Limb (tissue), 2 donors: ENCODE measurements around the gene CTXN3.
A peak's percentile ranks its signal among the peaks of the same experiment; 100 is the strongest.

Experiments used
- DNase-seq, 2 donors: peaks; one replicate each; pipeline ENCODE4 v3.0.0-alpha.2; 2016; ENCODE audit errors: extremely low spot score in 2 of 2

The CTXN3 gene

DNA sequence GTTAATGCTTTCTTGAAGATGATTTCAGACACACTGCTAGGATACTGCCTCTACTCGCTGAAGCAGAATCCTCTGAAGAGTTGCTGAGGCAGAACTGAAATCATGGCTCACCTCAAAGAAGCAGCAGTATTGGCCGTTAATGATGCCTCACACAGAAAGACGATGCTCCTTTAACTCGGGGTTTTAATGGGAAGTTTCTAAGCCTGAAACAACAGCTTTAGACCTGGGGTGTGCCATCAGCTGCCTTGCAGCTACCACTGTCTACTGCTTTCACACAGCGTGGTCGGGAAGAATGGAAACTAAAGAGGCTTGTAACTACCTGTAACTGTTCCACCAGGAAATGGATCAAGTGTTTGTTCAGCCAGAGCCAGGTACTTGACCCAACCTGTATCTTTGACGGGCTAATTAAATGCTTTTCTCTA, at the start of gene CTXN3:
TSS of gene CTXN3 (plus strand) at position 65 of the 422 bp plus-strand sequence. CDS start 8,440 bp downstream, outside the sequence.
- no peak for DNase-seq

- DNase-seq = no peak
These were observed 49.6 kb upstream of the CTXN3 start for GRCh38 chr5:127599320-127599719.

DNA sequence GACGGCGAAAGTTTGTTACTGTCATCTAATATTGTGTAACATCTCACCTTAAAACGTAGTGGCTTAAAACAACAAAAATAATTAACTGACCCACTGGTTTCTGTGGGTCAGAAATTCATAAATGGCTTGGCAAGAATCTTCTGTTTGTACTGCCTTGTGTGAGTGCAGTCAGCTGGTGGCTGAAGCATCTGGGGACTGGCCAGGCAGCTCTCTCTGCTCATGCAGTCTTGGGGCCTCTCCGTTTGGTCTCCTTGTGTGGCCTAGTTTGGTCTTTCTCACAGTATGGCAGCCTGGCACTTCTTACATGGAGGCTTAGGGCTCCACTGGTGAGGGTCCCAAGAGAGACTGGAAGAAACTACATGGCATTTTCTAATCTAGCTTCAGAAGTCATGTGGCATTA, 49.0 kb upstream of the CTXN3 start:
- no peak for DNase-seq

DNA sequence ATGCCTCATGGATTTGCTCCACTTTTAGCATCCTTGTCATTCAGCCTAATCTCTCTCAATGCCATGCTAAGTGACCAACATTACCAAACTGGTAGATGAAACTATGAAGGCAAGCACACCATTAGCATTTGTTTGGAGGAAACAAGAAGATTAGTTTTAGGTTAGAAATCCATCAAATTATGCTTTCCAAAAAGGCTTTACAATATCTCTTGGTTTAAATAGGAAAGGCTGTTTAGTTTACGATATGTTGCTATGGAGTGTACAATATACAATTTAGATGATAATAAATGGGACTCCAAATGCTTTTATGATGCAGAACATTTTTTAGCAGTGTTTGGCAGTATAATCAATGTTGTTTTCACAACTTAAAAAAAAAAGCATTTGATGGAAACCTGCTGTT, 47.8 kb upstream of the CTXN3 start:
- peak in 1 of 2 donors; percentile 10 for DNase-seq

DNA sequence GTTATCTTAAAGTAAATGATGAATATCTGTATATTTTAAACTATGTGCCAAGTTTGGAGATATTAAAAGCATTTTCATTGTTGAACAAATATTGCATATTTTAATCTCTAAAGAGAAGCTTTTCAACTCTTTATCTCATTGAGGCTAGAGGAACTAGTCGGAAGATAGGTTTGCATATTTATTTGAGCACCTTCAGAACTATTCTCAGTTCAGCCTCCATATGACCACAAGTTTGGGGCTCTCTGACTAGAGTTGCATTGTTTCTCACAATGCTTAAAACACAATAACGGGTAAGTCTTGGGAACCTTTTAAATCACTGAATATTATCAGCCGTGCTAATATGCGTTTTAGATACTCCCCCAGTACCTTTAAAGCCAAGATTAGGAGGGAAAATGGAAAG, 47.3 kb upstream of the CTXN3 start:
- DNase-seq = no peak

DNA sequence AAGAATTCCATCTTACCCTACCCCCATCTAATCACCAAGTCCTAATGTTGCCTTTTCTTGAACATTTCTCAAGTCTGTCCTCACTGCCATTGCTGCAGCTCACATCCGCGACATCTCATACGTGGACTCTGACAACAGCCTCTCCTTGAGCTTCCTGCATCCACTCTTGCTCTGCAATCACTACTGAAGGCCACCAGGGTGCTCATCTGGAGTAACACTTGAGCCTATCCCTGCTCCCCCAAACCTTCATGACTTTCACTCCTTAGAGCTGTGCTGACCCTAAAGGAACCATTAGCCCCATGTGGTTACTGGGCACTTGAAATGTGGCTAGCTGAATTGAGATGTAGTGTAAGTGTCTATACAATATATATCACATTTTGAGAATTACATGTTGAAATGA, 46.4 kb upstream of the CTXN3 start:
- no peak for DNase-seq

GRCh38 chr5:127602896-127603844, 45.7 kb upstream of the CTXN3 start:
- DNase-seq = no peak

DNA sequence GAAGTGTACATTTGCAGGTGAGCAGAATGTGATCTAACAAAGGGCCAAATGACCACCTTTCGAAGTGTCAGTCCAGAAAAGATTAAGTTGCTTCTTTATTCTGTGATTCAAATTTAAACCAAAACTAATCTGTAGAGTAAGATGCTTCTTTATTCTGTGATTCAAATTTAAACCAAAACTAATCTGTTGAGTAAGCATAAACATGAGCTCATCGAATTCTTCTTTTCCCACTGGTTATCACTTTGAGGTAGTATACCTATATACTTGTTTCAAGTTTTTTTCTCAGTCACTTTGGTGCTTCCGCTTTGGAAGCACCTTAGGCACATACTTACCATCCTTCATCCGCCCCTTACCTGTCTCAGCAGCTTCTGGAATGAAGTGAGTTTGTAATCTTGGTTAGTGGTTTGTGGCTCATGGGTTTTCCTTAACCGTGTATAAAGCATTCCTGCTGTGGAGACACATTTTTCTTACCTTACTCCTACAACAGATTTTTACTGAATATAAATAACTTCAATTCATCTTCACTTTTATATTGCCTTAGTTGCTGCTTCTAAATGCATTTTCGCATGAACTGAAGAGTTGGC, 40.7 kb upstream of the CTXN3 start:
- no peak for DNase-seq

DNA sequence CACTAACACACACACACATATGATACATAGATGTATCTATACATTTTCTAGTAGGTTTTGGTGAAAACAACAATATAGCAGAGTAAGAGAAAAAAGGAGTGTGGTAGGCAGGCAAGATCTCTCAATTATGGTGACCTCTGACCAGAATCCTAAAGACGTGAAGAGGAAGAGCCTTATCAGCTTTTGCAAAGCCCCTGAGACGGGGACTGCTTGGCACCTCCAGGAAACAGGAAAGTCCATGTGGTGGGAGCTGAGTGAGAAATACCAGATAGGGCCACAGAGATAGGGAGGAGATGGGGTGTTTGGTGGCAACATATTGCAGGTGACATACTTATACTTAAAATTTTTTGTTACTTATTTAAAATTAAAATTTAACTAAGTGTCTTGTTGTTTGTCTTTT, 39.9 kb upstream of the CTXN3 start:
- no peak for DNase-seq

DNA sequence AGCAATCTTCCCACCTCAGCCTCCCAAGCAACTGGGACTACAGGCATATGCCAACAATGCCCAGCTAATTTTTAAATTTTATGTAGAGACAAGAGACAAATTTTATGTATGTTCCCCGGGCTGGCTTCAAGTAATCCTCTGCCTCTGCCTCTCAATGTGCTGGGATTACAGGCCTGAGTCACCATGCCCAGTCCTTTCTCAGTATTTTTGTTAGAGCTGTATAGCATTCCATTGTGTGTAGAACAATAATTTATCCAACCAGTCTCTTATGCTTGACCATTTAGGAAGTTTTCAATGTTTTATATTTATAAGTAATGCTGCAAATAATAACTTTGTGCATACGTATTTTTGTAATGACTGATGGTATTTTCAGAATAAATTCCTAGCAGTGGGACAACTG, 38.9 kb upstream of the CTXN3 start:
- DNase-seq = no peak

GRCh38 chr5:127612441-127613141, 36.3 kb upstream of the CTXN3 start:
- no peak for DNase-seq

- DNase-seq = no peak
These were observed 33.0 kb upstream of the CTXN3 start for GRCh38 chr5:127615916-127616315.

GRCh38 chr5:127619908-127620479, 28.9 kb upstream of the CTXN3 start:
- no peak for DNase-seq

DNA sequence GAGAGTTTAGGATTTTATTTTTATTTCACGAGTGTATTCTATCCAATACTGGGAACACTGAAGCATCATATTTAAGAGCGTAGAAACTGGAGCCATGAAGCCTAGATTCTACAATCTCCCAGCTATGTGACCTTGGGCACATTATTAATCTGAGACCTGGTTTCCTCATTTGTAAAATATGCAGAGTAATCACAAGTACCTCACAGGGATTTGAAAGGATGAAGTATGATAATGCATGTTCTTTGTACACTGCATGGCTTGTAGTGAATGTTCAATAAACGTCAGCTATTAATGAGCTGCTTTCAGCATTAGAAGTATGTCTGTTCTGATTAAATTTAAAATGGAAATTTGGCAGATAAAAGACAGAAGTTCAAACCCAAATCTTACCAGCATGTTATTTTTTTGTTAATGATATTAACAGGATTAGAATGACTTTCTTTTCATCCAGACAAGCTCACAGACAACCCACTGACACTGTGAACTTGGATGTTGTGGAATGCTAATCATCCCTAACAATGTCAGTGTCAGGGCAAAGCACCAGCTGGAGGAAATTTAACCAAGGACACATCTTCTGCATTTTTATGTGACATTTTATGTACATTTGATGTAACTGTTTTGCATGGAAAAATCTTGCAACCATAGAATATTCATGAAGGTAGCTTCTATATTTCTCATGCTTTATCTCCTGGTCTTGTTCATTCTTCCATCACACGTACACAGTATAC, 27.1 kb upstream of the CTXN3 start:
- DNase-seq = no peak

DNA sequence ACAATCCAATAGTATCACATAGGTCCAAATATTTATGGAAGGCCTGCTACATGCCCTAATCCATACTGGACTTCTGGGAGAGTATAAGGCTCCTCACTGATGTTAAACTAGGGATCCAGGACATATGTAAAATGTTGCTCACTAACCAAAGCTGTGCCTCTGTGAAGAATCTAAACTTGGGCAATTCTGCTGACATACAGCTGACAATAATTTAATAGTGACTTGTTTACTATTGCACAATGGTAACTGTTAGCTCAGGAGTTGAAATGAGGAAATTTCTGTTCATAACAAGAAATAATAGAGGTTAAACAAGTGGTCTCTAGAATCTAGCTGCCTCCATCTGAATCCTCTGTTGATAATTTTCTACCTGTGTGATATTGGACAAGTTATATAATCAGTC, 14.9 kb upstream of the CTXN3 start:
- DNase-seq = no peak

- DNase-seq = no peak
These were observed 9.1 kb upstream of the CTXN3 start for GRCh38 chr5:127639828-127640227.

DNA sequence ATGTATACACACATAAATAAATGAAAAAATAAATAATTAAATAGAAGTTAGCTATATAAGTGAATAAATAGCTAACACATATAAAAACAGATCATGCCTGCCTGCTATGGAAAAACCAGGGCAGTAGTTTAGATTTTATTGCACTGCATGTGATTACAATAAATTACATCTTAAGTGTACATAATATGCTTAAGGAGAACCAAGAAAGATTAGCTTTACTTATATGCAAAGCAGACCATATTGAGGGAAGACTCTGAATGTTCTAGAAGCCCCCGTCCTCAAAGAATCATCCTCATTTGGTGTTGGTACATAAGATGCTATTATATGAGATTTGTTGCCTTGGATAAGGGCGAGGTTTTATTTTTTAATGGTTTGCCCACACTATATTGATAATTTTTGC, 5.9 kb upstream of the CTXN3 start:
- no peak for DNase-seq

DNA sequence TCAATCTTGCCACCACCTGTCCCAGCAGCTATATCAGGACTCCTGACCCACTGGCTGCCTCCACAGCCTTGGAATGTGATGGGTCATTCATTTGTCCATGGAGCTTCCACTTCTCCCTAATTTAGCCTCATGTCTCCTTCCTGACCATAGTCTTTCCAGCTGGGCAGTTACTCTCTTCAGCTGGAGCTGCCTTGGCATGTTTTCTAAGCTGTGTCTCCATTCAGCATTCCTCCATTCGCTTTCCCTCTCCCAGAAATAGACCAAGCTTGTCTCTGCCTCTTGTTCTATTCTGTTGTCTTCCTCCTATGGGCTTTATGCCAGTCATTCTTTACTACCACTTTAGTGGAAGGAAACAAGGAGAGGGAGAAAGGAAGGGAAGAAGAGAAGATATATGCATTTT, 5.3 kb upstream of the CTXN3 start:
- DNase-seq = no peak

DNA sequence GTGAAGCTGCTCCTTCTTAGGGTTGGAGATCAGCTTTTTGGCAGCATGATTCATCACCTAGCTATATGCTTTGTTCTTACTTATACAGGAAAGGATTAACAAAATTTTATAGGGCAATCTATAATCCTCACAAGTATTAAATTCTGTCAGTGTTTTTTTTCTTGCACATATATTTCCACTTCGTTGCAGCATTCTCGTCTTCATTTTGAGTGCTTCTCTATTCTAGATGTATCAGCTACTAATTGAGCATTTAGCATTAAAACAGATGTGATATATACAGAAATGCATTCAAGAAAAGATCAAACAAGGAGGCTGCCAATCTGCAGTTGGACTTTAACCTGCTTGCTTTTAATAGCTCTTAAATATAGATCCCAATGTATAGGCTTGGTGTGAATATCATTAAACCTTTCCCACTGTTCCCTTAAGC, 3.6 kb upstream of the CTXN3 start:
- DNase-seq = no peak

- no peak for DNase-seq
These were observed 1.4 kb upstream of the CTXN3 start for GRCh38 chr5:127647361-127647958.

- DNase-seq = no peak
These were observed 1.1 kb downstream of the CTXN3 start for GRCh38 chr5:127650022-127650421.
